ENCODE measurements around the gene RBM48. TPM values are rescaled to one million over a fixed set of nuclear protein-coding genes. Genes with fewer than 3 reads are reported as not detected.

Gene RBM48
- polyA plus RNA-seq, 1 donor (not counting 4 experiments of a cell fraction or from before 2014, with no cell fraction given) = 6.3 TPM

GRCh38 chr7:92506363-92506762, 22.2 kb upstream of the RBM48 start:
- dilution Hi-C loops (cut with MboI; ENCODE audit: extremely low pct_ligation_motif_present, low sequenced_read_pairs) = no loop called here
- Histone ChIP-seq H2AFZ (ENCODE audit: control insufficient read depth, low read length) (no peak overlapping the region), H3K9ac (ENCODE audit: control insufficient read depth, extremely low read depth, insufficient read depth, low read length) (no peak overlapping the region), H3K27ac (ENCODE audit: control insufficient read depth, insufficient read depth, low read length) (no peak overlapping the region), H3K27me3 (ENCODE audit: control insufficient read depth, extremely low read depth, insufficient read depth, low read length) (no peaks in the 10 kb centered on the region), H3K9me3 (ENCODE audit: control insufficient read depth, low read depth, low read length) (no peaks in the 10 kb centered on the region), H3K4me2 (ENCODE audit: control insufficient read depth, extremely low read depth, insufficient read depth, low read depth, low read length) (no peak overlapping the region), H4K20me1 (ENCODE audit: control insufficient read depth, extremely low read depth, insufficient read depth, low read length) (no peaks in the 10 kb centered on the region), H3K9me1 (ENCODE audit: control insufficient read depth, extremely low read depth, insufficient read depth, low read length) (no peaks in the 10 kb centered on the region), H3K36me3 (ENCODE audit: control insufficient read depth in 2 of 2, extremely low read depth in 1 of 2, insufficient read depth in 2 of 2, low read length in 2 of 2) (no peaks in the 10 kb centered on the region), H3K4me3 (ENCODE audit: control insufficient read depth in 2 of 3, extremely low read depth in 1 of 3, insufficient read depth in 2 of 3, low read depth in 1 of 3, low read length in 3 of 3) (no peak overlapping the region), H3K79me2 (ENCODE audit: control insufficient read depth, insufficient read depth, low read length) (no peaks in the 10 kb centered on the region), H3K4me1 (ENCODE audit: control insufficient read depth, extremely low read depth, insufficient read depth, low read length) (no peaks in the 10 kb centered on the region)
- FAIRE-seq = no peak
- no peak for TF ChIP-seq EZH2 (IDR thresholded peaks at IDR 0.05; ENCODE audit: low read length)
- no peak for TF ChIP-seq CTCF (optimal IDR thresholded peaks at IDR 0.05 in 1 of 3, IDR thresholded peaks at IDR 0.05 in 1 of 3, conservative IDR thresholded peaks at IDR 0.05 in 1 of 3; ENCODE audit: extremely low read depth in 1 of 3, insufficient read depth in 2 of 3, low read length in 3 of 3)
- no peak for DNase-seq (ENCODE audit: low read depth, low spot score)

GRCh38 chr7:92508946-92509345, 19.6 kb upstream of the RBM48 start:
- Histone ChIP-seq H3K4me3 (ENCODE audit: control insufficient read depth in 2 of 3, extremely low read depth in 1 of 3, insufficient read depth in 2 of 3, low read depth in 1 of 3, low read length in 3 of 3) (no peak overlapping the region), H3K4me2 (ENCODE audit: control insufficient read depth, extremely low read depth, insufficient read depth, low read depth, low read length) (no peak overlapping the region), H3K36me3 (ENCODE audit: control insufficient read depth in 2 of 2, extremely low read depth in 1 of 2, insufficient read depth in 2 of 2, low read length in 2 of 2) (no peaks in the 10 kb centered on the region), H3K27ac (ENCODE audit: control insufficient read depth, insufficient read depth, low read length) (no peak overlapping the region), H3K9ac (ENCODE audit: control insufficient read depth, extremely low read depth, insufficient read depth, low read length) (no peak overlapping the region), H3K4me1 (ENCODE audit: control insufficient read depth, extremely low read depth, insufficient read depth, low read length) (no peaks in the 10 kb centered on the region), H3K27me3 (ENCODE audit: control insufficient read depth, extremely low read depth, insufficient read depth, low read length) (no peaks in the 10 kb centered on the region), H3K9me1 (ENCODE audit: control insufficient read depth, extremely low read depth, insufficient read depth, low read length) (no peaks in the 10 kb centered on the region), H4K20me1 (ENCODE audit: control insufficient read depth, extremely low read depth, insufficient read depth, low read length) (no peaks in the 10 kb centered on the region), H3K79me2 (ENCODE audit: control insufficient read depth, insufficient read depth, low read length) (no peaks in the 10 kb centered on the region), H2AFZ (ENCODE audit: control insufficient read depth, low read length) (no peak overlapping the region), H3K9me3 (ENCODE audit: control insufficient read depth, low read depth, low read length) (no peaks in the 10 kb centered on the region)
- dilution Hi-C loops (cut with MboI; ENCODE audit: extremely low pct_ligation_motif_present, low sequenced_read_pairs) = no loop called here
- no peak for DNase-seq (ENCODE audit: low read depth, low spot score)
- TF ChIP-seq CTCF (optimal IDR thresholded peaks at IDR 0.05 in 1 of 3, IDR thresholded peaks at IDR 0.05 in 1 of 3, conservative IDR thresholded peaks at IDR 0.05 in 1 of 3; ENCODE audit: extremely low read depth in 1 of 3, insufficient read depth in 2 of 3, low read length in 3 of 3) (no peak), EZH2 (IDR thresholded peaks at IDR 0.05; ENCODE audit: low read length) (no peak)
- no peak for FAIRE-seq
